Thyroid gland (tissue), 4 donors: Measurements from ENCODE around the gene ABCC4.

ENCODE experiments used
- CTCF ChIP-seq, 6 experiments: fragments of 200-600 bp in 3 of 6; fragments of 450-650 bp in 3 of 6; sonication (generic) in 3 of 6; IDR thresholded peaks; one replicate each; pipeline ENCODE4 v1.5.1; 2016 to 2019; ENCODE audit warnings: antibody characterized with exemption in 6 of 6, mild to moderate bottlenecking in 2 of 6, inconsistent platforms in 1 of 6, moderate library complexity in 1 of 6
- POLR2A ChIP-seq, 2 donors: fragments of 450-650 bp; IDR thresholded peaks; one replicate each; pipeline ENCODE4 v1.6.1; 2017; ENCODE audit warnings: antibody characterized with exemption in 2 of 2, mild to moderate bottlenecking in 2 of 2, moderate library complexity in 1 of 2

DNA sequence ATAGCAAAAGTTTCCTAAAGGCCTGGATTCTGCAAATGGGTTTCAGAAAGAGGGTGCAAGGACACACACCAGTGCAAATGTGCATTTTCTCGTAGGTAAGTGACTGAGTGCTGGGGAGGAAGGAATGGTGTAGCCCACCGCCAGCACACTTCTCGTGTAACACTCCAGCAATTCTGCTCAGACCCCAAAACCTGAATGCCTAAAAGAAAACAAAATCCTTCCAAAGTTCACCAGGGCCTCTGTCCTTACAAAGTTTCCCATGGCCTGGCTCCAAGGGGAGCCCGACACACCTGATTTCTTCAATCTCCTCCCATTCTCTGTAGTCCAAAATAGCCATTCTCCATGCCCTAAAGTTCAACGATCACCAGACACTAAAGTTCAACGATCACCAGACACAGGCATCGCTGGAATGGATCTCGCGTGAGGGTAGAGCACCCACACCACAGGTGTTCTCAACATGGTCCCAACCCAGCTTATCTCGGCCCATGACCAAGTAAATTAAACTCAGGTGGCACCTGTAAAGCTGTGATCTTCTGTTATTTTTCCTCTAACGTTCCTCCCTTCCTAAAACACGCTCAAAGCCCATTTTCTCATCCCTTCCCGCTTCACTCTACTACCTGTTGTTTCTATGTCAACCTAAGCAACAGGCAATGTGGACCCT is 46.0 kb downstream of the ABCC4 start:
- TF ChIP-seq POLR2A (IDR thresholded peaks at IDR 0.05) (no peak), CTCF (IDR thresholded peaks at IDR 0.05) (no peak)
